H1 (cell line): ENCODE results near the gene KRTAP4-12. TPM values are rescaled to one million over a fixed set of nuclear protein-coding genes. Genes with fewer than 3 reads are reported as not detected.
A peak's percentile ranks its signal among the peaks of the same experiment; 100 is the strongest.

Experiments
- CTCF ChIA-PET: fragments of 300-600 bp; sonication (Branson Sonifier 250); formaldehyde crosslinking; loops from one replicate; lab custom pipeline; 2021; ENCODE audit not compliant: partially characterized antibody; lab: Charles Lee
- POLR2A ChIA-PET: fragments of 300-600 bp; sonication (Branson Sonifier 250); formaldehyde crosslinking; loops from one replicate; lab custom pipeline; 2021; ENCODE audit warnings: inconsistent platforms; ENCODE audit not compliant: partially characterized antibody; lab: Charles Lee
- DNase-seq, 2 experiments: peaks; one replicate each; pipeline versions ENCODE4 v3.0.0 to v3.0.0-alpha.2; 2010 to 2022; ENCODE audit warnings: low spot score in 2 of 2, low read depth in 1 of 2, mixed read lengths in 1 of 2
- FAIRE-seq: peaks from 2 replicates; lab custom pipeline; 2011; peaks lifted over from hg19 to GRCh38; lab: Jason Lieb, UNC
- H2AFZ ChIP-seq: 2 replicates; pipeline ENCODE4 v1.8.1; 2012; ENCODE audit warnings: low read length, inconsistent platforms
- H2AK5ac ChIP-seq: 2 replicates; pipeline ENCODE4 v1.6.1; 2013; ENCODE audit warnings: low read depth, low read length
- H2BK120ac ChIP-seq: replicated peaks from 2 replicates; pipeline ENCODE3; 2013; ENCODE audit warnings: low read depth, low read length, inconsistent platforms
- H2BK12ac ChIP-seq: 2 replicates; pipeline ENCODE4 v1.6.1; 2013; ENCODE audit warnings: low read depth, low read length
- H2BK15ac ChIP-seq: 2 replicates; pipeline ENCODE4 v1.6.1; 2013; ENCODE audit warnings: low read length
- H2BK20ac ChIP-seq: 2 replicates; pipeline ENCODE4 v1.6.1; 2013; ENCODE audit warnings: low read length
- H2BK5ac ChIP-seq: 2 replicates; pipeline ENCODE4 v1.6.1; 2013; ENCODE audit warnings: low read depth, low read length
- H3K14ac ChIP-seq: 2 replicates; pipeline ENCODE4 v1.6.1; 2013; ENCODE audit warnings: inconsistent platforms; ENCODE audit not compliant: insufficient read length
- H3K18ac ChIP-seq: 2 replicates; pipeline ENCODE4 v1.6.1; 2013; ENCODE audit warnings: low read length; ENCODE audit errors: extremely low read depth
- H3K23ac ChIP-seq: 2 replicates; pipeline ENCODE4 v1.6.1; 2013; ENCODE audit warnings: inconsistent platforms; ENCODE audit not compliant: insufficient read length
- H3K23me2 ChIP-seq: 2 replicates; pipeline ENCODE4 v1.6.1; 2013; ENCODE audit warnings: low read depth, low read length
- H3K27ac ChIP-seq: 2 replicates; pipeline ENCODE4 v1.6.1; 2011; ENCODE audit warnings: low read depth, low read length, inconsistent platforms
- H3K27me3 ChIP-seq, 4 experiments: replicated peaks in 1 of 4; 1 replicate in 1 of 4; 2 replicates in 3 of 4; pipeline versions ENCODE4 v1.6.1 to v1.8.1; 2011 to 2013; ENCODE audit warnings: low read length in 3 of 4, mild to moderate bottlenecking in 3 of 4, inconsistent platforms in 2 of 4, mixed read lengths in 2 of 4, moderate library complexity in 1 of 4; ENCODE audit not compliant: control insufficient read depth in 3 of 4, insufficient read depth in 3 of 4; ENCODE audit errors: extremely low read depth in 1 of 4
- H3K36me3 ChIP-seq, 4 experiments: 2 replicates each; pipeline versions ENCODE4 v1.6.1 to v1.8.1; 2011 to 2013; ENCODE audit warnings: mild to moderate bottlenecking in 4 of 4, low read length in 3 of 4, moderate library complexity in 2 of 4, control low read depth in 1 of 4, inconsistent platforms in 1 of 4; ENCODE audit not compliant: insufficient read depth in 4 of 4, control insufficient read depth in 2 of 4
- H3K4ac ChIP-seq: replicated peaks from 2 replicates; pipeline ENCODE3; 2013; ENCODE audit warnings: low read length, low read depth, mixed read lengths, inconsistent platforms; ENCODE audit not compliant: insufficient read length
- H3K4me1 ChIP-seq, 4 experiments: replicated peaks in 1 of 4; 1 replicate in 1 of 4; 2 replicates in 3 of 4; pipeline versions ENCODE4 v1.6.1 to v1.8.1; 2011 to 2013; ENCODE audit warnings: low read length in 3 of 4, inconsistent platforms in 2 of 4, mixed read lengths in 1 of 4; ENCODE audit not compliant: insufficient read depth in 4 of 4, control insufficient read depth in 3 of 4
- H3K4me2 ChIP-seq, 2 experiments: 2 replicates each; pipeline versions ENCODE4 v1.6.1 to v1.8.1; 2011 to 2013; ENCODE audit warnings: low read depth in 2 of 2, low read length in 2 of 2, control low read depth in 1 of 2, inconsistent platforms in 1 of 2, mild to moderate bottlenecking in 1 of 2; ENCODE audit not compliant: insufficient read depth in 1 of 2
- H3K4me3 ChIP-seq, 4 experiments: fragments of 200-600, 300-600 bp in 1 of 4; sonication (generic), shearing (Covaris generic), sonication (Bioruptor Twin) in 1 of 4; 2 replicates each; pipeline versions ENCODE4 v1.5.1 to v1.8.1; 2011 to 2016; ENCODE audit warnings: low read length in 4 of 4, low read depth in 3 of 4, control low read depth in 2 of 4, inconsistent platforms in 2 of 4, mild to moderate bottlenecking in 2 of 4, mixed read lengths in 1 of 4, moderate library complexity in 1 of 4; ENCODE audit not compliant: insufficient read depth in 2 of 4; ENCODE audit errors: extremely low read depth in 1 of 4
- H3K56ac ChIP-seq: replicated peaks from 2 replicates; pipeline ENCODE3; 2013; ENCODE audit warnings: low read depth, mild to moderate bottlenecking, mixed read lengths, low read length, inconsistent platforms; ENCODE audit not compliant: insufficient read length
- H3K79me1 ChIP-seq: 2 replicates; pipeline ENCODE4 v1.6.1; 2013; ENCODE audit warnings: low read depth, low read length, control low read depth
- H3K79me2 ChIP-seq, 2 experiments: 2 replicates each; pipeline versions ENCODE4 v1.6.1 to v1.8.1; 2012 to 2013; ENCODE audit warnings: low read length in 2 of 2, mild to moderate bottlenecking in 2 of 2, inconsistent platforms in 1 of 2; ENCODE audit not compliant: insufficient read depth in 2 of 2, control insufficient read depth in 1 of 2
- H3K9ac ChIP-seq, 4 experiments: replicated peaks in 1 of 4; 1 replicate in 1 of 4; 2 replicates in 3 of 4; pipeline versions ENCODE4 v1.6.1 to v1.8.1; 2011 to 2013; ENCODE audit warnings: low read depth in 3 of 4, low read length in 3 of 4, control low read depth in 2 of 4, mild to moderate bottlenecking in 2 of 4, moderate library complexity in 2 of 4, inconsistent platforms in 1 of 4; ENCODE audit errors: extremely low read depth in 1 of 4
- H3K9me3 ChIP-seq, 2 experiments: 2 replicates each; pipeline versions ENCODE4 v1.6.1 to v1.8.1; 2012 to 2013; ENCODE audit warnings: mild to moderate bottlenecking in 2 of 2, moderate library complexity in 2 of 2, control low read depth in 1 of 2, inconsistent platforms in 1 of 2, low read depth in 1 of 2, low read length in 1 of 2, mixed read lengths in 1 of 2; ENCODE audit not compliant: insufficient read depth in 2 of 2
- H4K20me1 ChIP-seq, 2 experiments: replicated peaks in 1 of 2; 2 replicates each; pipeline versions ENCODE3 to v1.8.1; 2011 to 2013; ENCODE audit warnings: inconsistent platforms in 2 of 2, low read length in 2 of 2, mild to moderate bottlenecking in 1 of 2; ENCODE audit not compliant: insufficient read depth in 2 of 2, control insufficient read depth in 1 of 2
- H4K5ac ChIP-seq: 2 replicates; pipeline ENCODE4 v1.6.1; 2013; ENCODE audit warnings: low read length, low read depth, mixed read lengths, inconsistent platforms; ENCODE audit not compliant: insufficient read length
- H4K8ac ChIP-seq: 2 replicates; pipeline ENCODE4 v1.8.0; 2013; ENCODE audit warnings: mild to moderate bottlenecking, moderate library complexity, low read length, inconsistent platforms; ENCODE audit not compliant: insufficient read depth; ENCODE audit errors: extremely low read depth
- H4K91ac ChIP-seq: replicated peaks from 2 replicates; pipeline ENCODE3; 2013; ENCODE audit warnings: low read length, mixed read lengths, inconsistent platforms; ENCODE audit not compliant: insufficient read length
- CHD2 ChIP-seq: IDR thresholded peaks from 2 replicates; pipeline ENCODE4 v1.6.1; 2012; ENCODE audit warnings: low read length, improper control_type of control experiment
- NANOG ChIP-seq: IDR thresholded peaks from 2 replicates; pipeline ENCODE4 v1.6.1; 2011; ENCODE audit warnings: low read length, low read depth, mild to moderate bottlenecking, inconsistent platforms; ENCODE audit not compliant: insufficient read depth, poor library complexity, severe bottlenecking
- POU5F1 ChIP-seq: IDR thresholded peaks from 2 replicates; pipeline ENCODE4 v1.6.1; 2011; ENCODE audit warnings: low read depth, mild to moderate bottlenecking, low read length, moderate library complexity
- TAF1 ChIP-seq: IDR thresholded peaks from 2 replicates; pipeline ENCODE4 v1.6.1; 2011; ENCODE audit warnings: mild to moderate bottlenecking, low read depth, low read length
- WGBS, 2 experiments: shearing (Covaris generic) in 1 of 2; methylation state at CpG; one replicate each; pipeline versions ENCODE4 v1.1.6 to v1.1.7; 2013 to 2015; ENCODE audit warnings: low lambda C conversion rate in 2 of 2, mixed read lengths in 2 of 2, inconsistent platforms in 1 of 2, low coverage in 1 of 2, missing lambda C conversion rate in 1 of 2; ENCODE audit not compliant: insufficient replicate concordance in 2 of 2, insufficient coverage in 1 of 2, insufficient read length in 1 of 2; ENCODE audit errors: extremely low coverage in 1 of 2, missing lambda C conversion rate in 1 of 2; 5-methylcytosine and 5-hydroxymethylcytosine counted together
- polyA plus RNA-seq, 7 experiments: library from polyadenylated mRNA; depleted of rRNA in 3 of 7; stranded (reverse) in 5 of 7; unstranded in 2 of 7; fragments of >200 nt in 5 of 7; fragments of 200-250 nt in 2 of 7; gene quantifications; 1 replicate in 5 of 7; 2 replicates in 1 of 7; 4 replicates in 1 of 7; pipeline versions ENCODE4 v1.2.1 to v1.2.3, GENCODE V29; 2011 to 2013; ENCODE audit warnings: missing spikeins in 2 of 7, mixed read lengths in 2 of 7
- total RNA-seq: library from RNA; stranded (reverse); fragmentation: NEBNext Ultra II Directional; extraction: Animal tissue kit (Norgen Biotek cat#: 25700); gene quantifications from 2 replicates; pipeline ENCODE4 v1.2.1, GENCODE V29; 2021

The KRTAP4-12 gene
- total and polyA plus RNA-seq, 2 of the 8 experiments (the other 6 are each of a cell fraction or from before 2014, with no cell fraction given): not detected

- H4K91ac ChIP-seq: no peak overlapping the region
- WGBS, 2 experiments: 87% methylated on average over 2 of the region's 2 CpGs; no CpG with 5 or more reads in 1 of the 2 experiments
- 0 out of 2 replicates have a peak overlapping the region, but pooled peaks have one; percentile 30 for H2AFZ ChIP-seq
- no peak overlapping the region for H3K56ac ChIP-seq
- no peak overlapping the region for H4K8ac ChIP-seq
- H3K27me3 ChIP-seq: no peaks in the 10 kb centered on the region
- no peak overlapping the region for H3K4me2 ChIP-seq
- no peaks in the 10 kb centered on the region for H3K79me2 ChIP-seq
- H3K23ac ChIP-seq: no peak overlapping the region
- H4K20me1 ChIP-seq: no peaks in the 10 kb centered on the region
- no peak overlapping the region for H2AK5ac ChIP-seq
- no peaks in the 10 kb centered on the region for H3K23me2 ChIP-seq
- FAIRE-seq: no peak
- no peaks in the 10 kb centered on the region for H3K79me1 ChIP-seq
- no peak overlapping the region for H3K4me3 ChIP-seq
- H3K36me3 ChIP-seq: no peaks in the 10 kb centered on the region
- no peak overlapping the region for H3K4ac ChIP-seq
- H2BK15ac ChIP-seq: no peak overlapping the region
- no peaks in the 10 kb centered on the region; a peak in 1 of 4 replicates for H3K9me3 ChIP-seq
- no peak overlapping the region for H3K9ac ChIP-seq
- H2BK5ac ChIP-seq: no peak overlapping the region
- no peak overlapping the region for H3K27ac ChIP-seq
- TF ChIP-seq TAF1 (no peak), NANOG (no peak), CHD2 (no peak), POU5F1 (no peak)
- no peak overlapping the region for H2BK20ac ChIP-seq
- no peak overlapping the region for H4K5ac ChIP-seq
- no peak overlapping the region for H2BK120ac ChIP-seq
- CTCF ChIA-PET: no interaction called here
- POLR2A ChIA-PET: no interaction called here
- H3K14ac ChIP-seq: no peak overlapping the region
- DNase-seq: no peak
- no peak overlapping the region for H3K18ac ChIP-seq
- H3K4me1 ChIP-seq: no peaks in the 10 kb centered on the region
- H2BK12ac ChIP-seq: no peak overlapping the region
Observed at GRCh38 chr17:41171886-41172285, 47.9 kb upstream of the KRTAP4-12 start.
